Left colon (tissue), 2 donors: ENCODE results near the gene C19orf73. TPM values are rescaled to one million over a fixed set of nuclear protein-coding genes. Genes with fewer than 3 reads are reported as not detected.

ENCODE experiments used
- ATAC-seq: fragments of 200-7000 bp; cut with Tn5 transposase; one replicate; pipeline ENCODE4 v1.9.1; 2020; ENCODE audit warnings: mild to moderate bottlenecking, moderate library complexity
- DNase-seq, 2 donors: peaks; one replicate each; pipeline ENCODE4 v3.0.0-alpha.2; 2020
- intact Hi-C, 2 donors: fragments of 100-400 bp; cut with DNase I in 1 of 2; cut with micrococcal nuclease in 1 of 2; formaldehyde crosslinking; loops; one replicate each; pipeline versions ENCODE4 v1.11.2 to v1.14.0; 2022; cut with DNase I, micrococcal nuclease
- total RNA-seq, 2 donors: library from RNA; stranded (reverse); fragmentation: NEBNext Ultra II Directional; extraction: Animal tissue kit (Norgen Biotek cat#: 25700); gene quantifications; one replicate each; pipeline ENCODE4 v1.2.1, GENCODE V29; 2021
- donor health status: DM: no; HTN: no; CAD: no.
- donor health status: DM: yes; HTN: yes; CAD: no.

The C19orf73 gene
- total RNA-seq, 2 donors from 2014 or later: 1.8 to 2.0 TPM

GRCh38 chr19:49109569-49110233 is 9.2 kb downstream of the C19orf73 start:
- no peak for DNase-seq
- ATAC-seq: no peak
- intact Hi-C loops: loop anchor here in 1 of 2 donors (10.0 kb wide), 1 partner anchor 95 kb away; no protein-coding TSS in a partner anchor

DNA sequence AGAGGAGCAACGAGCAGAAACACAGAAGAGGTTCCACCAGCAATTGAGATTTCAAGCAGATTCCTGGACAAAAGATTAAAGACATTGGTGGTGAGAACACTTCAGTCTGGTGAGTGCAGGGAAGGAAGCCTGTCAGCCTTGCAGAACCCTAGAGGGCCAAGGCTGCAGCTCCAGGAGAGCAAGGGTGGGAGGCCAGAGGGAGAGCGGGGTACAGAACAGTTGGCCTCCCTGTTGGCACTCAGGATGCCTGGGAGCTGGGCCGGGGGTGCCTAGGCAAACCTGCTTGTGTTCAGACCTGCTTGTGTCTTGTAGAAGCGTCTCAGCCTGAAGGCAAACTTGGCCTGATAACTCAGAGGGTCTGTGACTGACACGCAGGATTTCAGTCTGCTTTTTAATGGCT is 9.9 kb downstream of the C19orf73 start:
- intact Hi-C loops: loop anchor here in 1 of 2 donors (10.0 kb wide), 1 partner anchor 96 kb away; no protein-coding TSS in a partner anchor
- ATAC-seq (no peak), DNase-seq (no peak)

DNA sequence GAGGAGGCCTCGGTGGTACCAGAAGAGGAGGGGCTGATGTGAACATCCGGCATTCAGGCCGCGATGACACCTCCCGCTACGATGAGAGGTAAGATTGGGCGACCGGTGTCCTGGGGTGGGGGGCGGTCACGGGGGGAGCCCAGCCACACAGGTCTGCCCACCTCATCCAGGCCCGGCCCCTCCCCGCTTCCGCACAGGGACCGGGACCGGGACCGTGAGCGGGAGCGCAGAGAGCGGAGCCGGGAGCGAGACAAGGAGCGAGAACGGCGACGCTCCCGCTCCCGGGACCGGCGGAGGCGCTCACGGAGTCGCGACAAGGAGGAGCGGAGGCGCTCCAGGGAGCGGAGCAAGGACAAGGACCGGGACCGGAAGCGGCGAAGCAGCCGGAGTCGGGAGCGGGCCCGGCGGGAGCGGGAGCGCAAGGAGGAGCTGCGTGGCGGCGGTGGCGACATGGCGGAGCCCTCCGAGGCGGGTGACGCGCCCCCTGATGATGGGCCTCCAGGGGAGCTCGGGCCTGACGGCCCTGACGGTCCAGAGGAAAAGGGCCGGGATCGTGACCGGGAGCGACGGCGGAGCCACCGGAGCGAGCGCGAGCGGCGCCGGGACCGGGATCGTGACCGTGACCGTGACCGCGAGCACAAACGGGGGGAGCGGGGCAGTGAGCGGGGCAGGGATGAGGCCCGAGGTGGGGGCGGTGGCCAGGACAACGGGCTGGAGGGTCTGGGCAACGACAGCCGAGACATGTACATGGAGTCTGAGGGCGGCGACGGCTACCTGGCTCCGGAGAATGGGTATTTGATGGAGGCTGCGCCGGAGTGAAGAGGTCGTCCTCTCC is 11.1 kb downstream of the C19orf73 start:
- intact Hi-C loops: loop anchor here in 1 of 2 donors (10.0 kb wide), 1 partner anchor 97 kb away; no protein-coding TSS in a partner anchor
- ATAC-seq (no peak), DNase-seq (no peak)

GRCh38 chr19:49106648-49107135 is 12.3 kb downstream of the C19orf73 start:
- intact Hi-C loops: loop anchor here in 1 of 2 donors (10.0 kb wide), 1 partner anchor 98 kb away; no protein-coding TSS in a partner anchor
- peak in 1 of 2 donors; percentile 79 for DNase-seq
- ATAC-seq: peak; percentile 71

DNA sequence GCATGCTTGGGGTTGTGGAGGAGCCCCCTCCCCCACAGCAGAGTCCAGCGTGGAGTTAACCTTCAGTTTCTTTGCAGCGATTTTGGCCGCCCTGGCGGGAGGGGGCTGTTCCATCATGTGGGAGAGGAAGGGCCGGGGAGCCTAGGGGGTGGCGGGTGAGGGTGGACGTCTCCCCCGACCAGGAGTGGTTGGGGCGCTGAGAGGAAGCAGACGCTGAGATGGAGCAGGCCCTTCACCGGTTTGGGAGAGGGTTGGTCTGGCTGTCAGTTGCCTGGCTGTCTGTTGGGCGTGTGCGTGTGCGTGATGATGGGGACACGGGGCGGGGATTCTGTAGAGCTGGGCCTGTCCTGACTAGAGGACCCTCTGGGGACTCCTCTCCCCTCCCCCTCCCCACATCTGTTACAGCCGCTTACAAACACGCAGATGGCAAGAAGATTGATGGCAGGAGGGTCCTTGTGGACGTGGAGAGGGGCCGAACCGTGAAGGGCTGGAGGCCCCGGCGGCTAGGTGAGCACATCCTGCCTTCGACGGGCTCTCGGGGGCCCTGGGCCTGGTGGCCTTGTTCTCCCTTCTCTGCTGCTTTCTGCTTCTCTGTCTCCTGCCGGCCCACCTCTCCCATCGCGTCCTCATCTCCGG is 14.6 kb downstream of the C19orf73 start:
- DNase-seq (no peak), ATAC-seq (no peak)
- intact Hi-C loops: loop anchor here in 1 of 2 donors (10.0 kb wide), 1 partner anchor 100 kb away; no protein-coding TSS in a partner anchor

DNA sequence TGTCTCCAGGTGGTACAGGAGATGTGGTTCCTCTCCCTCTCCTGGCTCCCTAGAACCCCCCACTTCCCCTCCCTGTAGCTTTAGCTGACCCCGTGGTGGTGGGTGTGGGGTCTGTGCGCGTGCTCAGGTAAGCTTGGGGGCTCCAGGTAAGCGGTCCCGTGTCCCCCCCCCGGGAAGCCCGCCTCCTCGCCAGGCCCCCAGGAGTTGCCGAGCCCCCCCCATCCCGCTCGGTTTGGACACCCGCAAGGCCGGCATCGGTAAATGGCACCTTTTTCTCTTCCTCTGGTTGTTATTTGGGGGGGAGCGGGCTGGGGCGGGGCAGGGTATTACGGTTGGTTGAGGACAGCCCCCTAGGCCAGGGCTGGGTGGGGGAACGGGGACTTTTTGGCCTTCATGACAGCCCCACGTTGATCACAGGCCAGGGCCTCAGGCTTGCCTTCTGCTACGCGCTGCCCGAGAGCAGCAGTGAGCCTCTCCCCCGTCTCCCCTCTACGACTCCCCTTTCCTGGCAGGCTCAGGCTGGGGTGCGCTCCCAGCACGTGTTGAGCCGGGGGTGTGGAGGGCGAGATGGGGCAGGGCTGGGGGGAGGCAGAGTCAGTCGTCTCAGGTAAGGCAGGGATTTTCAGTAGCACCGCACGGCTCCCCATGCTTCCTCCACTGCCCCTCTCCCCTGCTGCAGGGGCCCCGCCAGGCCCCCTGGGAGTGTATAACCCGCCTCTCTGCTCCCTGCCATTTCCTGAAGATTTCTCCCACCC is 15.4 kb downstream of the C19orf73 start:
- no peak for DNase-seq
- intact Hi-C loops: loop anchor here in 1 of 2 donors (10.0 kb wide), 1 partner anchor 101 kb away; no protein-coding TSS in a partner anchor
- ATAC-seq: no peak

DNA sequence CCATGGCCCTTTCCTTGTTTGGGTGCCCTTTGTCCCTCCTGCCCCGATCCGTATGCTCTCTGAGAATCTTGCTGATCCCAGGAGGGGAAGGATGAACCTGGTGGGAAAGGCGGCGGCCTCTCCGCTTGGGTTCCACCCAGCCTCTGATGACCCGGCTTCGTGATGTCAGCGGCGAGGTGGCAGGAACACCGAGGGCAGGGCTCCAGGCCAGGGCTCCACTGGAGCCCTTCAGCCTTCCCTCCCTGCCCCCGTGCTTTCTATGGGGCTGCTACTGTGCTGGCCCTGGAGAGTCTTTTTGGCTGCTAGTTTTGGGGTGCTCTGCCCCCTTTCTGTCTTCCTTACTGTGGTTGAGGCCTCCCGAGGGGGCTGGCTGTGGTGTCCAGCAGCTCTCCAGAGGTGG is 16.6 kb downstream of the C19orf73 start:
- ATAC-seq (no peak), DNase-seq (no peak)
- intact Hi-C loops: loop anchor here in 1 of 2 donors (10.0 kb wide), 1 partner anchor 102 kb away; no protein-coding TSS in a partner anchor

DNA sequence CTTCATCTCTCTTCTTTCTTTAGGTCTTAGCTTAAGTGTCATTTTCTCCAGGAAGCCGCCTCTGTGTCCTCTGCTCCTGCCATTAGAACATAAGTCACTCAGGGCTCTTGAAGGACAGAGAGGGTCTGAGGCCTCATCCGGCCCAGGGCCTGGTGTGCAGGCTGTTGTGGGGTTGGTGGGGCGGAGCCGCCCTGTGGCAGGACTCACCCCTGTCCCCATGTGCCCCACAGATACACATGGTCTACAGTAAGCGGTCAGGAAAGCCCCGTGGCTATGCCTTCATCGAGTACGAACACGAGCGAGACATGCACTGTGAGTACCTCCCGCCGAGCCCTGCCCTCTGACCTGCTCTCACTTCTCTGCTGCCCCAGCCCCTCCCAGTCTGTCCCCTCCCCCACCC is 17.8 kb downstream of the C19orf73 start:
- ATAC-seq: no peak

DNA sequence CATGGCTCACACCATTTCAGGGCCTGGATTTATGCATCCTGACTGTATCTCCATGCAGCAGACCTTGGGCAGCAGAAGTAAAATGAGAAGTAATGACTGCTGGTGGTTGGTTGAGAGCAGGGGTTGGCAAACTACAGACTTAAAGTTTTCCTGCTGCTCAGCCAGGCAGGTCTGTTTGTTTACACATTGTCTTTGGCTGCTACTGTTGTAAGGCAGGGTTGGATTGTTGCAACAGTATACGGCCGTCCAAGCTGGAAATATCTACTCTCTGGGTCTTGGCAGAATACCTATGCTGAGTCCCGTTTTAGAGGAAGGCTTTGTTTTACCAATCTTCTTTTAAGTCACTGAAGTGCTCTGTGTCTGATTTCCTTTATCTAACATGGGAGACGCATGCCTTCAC is 20.1 kb downstream of the C19orf73 start:
- no peak for DNase-seq
- ATAC-seq: no peak
- intact Hi-C loops: loop anchor here in 1 of 2 donors (5.0 to 10.0 kb wide), 2 partner anchors 49 to 96 kb away; no protein-coding TSS in a partner anchor

More for the DNA sequence above, 17.8 kb downstream of the C19orf73 start:
- DNase-seq: no peak
- intact Hi-C loops: loop anchor here in 1 of 2 donors (10.0 kb wide), 1 partner anchor 104 kb away; no protein-coding TSS in a partner anchor

DNA sequence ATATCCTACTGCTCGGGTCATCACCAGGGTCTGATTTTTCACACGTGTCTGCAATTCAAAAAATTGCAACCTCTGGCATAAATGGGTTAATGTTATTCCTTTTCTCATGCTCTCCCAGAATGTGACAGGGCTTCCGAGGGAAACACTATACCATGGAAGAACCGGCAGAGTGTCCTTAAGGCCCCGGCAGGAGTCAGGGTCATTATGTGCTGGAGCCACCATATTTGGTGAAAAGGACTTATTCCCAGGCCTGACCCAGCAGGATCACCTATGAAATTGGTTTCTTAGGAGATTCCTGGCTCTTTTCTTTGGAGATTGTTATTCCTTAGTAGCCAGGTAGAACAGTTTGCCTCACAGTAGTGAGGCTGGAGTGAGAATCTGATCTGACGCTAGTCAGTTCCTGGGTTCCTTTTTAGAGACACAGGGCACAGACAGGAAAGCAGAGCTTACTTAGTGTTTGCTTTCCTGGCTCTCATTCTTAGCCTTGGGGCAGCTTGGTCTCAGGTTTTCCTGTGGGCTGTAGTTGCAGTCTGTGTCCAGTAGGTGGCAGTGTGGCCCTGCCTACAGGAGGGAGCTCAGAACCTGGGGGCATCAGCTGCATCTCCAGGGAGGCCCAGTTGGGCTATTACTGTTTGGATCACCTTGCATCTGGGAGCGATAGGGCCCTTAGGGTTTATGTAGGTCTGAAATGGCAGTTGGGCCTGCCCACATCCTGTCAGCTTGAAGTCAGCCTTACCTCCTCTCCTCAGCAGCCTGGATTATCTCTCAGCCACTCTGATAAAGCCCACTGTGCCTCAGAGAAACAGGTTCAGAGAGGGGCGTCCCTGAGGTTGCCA is 21.3 kb downstream of the C19orf73 start:
- ATAC-seq (peak; percentile 79), DNase-seq (peak in 1 of 2 donors; percentile 67)
- intact Hi-C loops: loop anchor here in 1 of 2 donors (5.0 to 10.0 kb wide), 2 partner anchors 50 to 97 kb away; no protein-coding TSS in a partner anchor

GRCh38 chr19:49094505-49095482 is 24.1 kb downstream of the C19orf73 start:
- DNase-seq: no peak
- intact Hi-C loops: loop anchor here in 1 of 2 donors (5.0 to 10.0 kb wide), 2 partner anchors 53 to 100 kb away; no protein-coding TSS in a partner anchor
- ATAC-seq: no peak

- ATAC-seq: no peak
- no peak for DNase-seq
- intact Hi-C loops: loop anchor here in 1 of 2 donors (10.0 kb wide), 1 partner anchor 102 kb away; no protein-coding TSS in a partner anchor
Measured at GRCh38 chr19:49092686-49093085, 26.3 kb downstream of the C19orf73 start.

- ATAC-seq: no peak
- intact Hi-C loops: loop anchor here in 1 of 2 donors (10.0 kb wide), 1 partner anchor 103 kb away; no protein-coding TSS in a partner anchor
- no peak for DNase-seq
Measured at GRCh38 chr19:49091391-49092038, 27.4 kb downstream of the C19orf73 start.

- intact Hi-C loops: no loop called here
- ATAC-seq: no peak
- no peak for DNase-seq
Measured at GRCh38 chr19:49086296-49086695, 32.6 kb downstream of the C19orf73 start.

DNA sequence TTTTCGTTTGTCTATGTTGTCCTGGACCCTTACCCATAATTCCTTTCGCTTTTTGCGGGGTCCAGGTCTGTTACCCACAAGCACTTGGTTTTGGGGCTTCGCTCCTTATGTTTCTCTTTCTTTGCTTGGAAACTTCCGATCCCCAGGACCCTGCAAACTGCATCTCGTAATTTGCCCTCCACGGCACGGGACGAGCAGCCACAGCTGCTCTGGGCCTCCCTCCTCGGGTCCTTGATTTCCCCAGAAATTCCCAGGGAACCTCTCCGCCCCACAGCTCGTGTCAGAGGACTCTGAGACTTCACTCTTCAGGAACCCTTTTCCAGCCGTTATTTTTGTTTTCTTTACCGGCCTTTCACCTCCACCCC is 33.1 kb downstream of the C19orf73 start:
- no peak for DNase-seq
- no peak for ATAC-seq
- intact Hi-C loops: no loop called here
